ENCODE measurements around the gene CHST6. TPM values are rescaled to one million over a fixed set of nuclear protein-coding genes. Genes with fewer than 3 reads are reported as not detected.

CHST6 gene
- total and polyA plus RNA-seq, 9 of the 15 experiments (the other 6 are each of a cell fraction or from before 2014, with no cell fraction given), result 0.01 to 0.05 (median 0.02) TPM; not detected in 6

DNA sequence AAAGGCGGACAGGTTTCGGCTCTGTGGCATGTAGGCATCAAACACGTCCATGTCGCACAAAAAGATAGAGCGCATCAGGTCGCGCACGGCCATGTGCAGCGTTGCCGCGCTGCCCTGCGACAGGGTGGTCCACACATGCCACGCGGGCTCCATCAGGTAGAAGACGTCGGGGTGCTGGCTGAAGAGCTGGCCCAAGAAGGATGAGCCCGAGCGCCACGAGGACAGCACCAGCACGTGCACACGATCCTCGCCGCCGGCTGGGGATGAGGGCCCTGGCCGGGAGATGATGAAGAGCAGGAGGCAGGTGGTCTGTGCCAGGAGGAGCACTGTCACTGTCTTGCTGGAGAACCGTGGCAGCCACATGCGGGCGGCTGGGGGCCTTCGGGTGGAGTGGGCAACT is 34.7 kb upstream of the CHST6 start:
- no peak for DNase-seq (ENCODE audit: extremely low read depth in 1 of 4, low spot score in 3 of 4)
- Histone ChIP-seq H3K27me3 (ENCODE audit: control insufficient read depth in 2 of 2, insufficient read depth in 2 of 2, low read length in 2 of 2) (peaks cover 26 to 52% of the 10 kb centered on the region in 2 experiments), H3K79me2 (ENCODE audit: control insufficient read depth, insufficient read depth, low read length) (no peaks in the 10 kb centered on the region), H4K20me1 (replicated peaks; ENCODE audit: control insufficient read depth, insufficient read depth, low read length) (peaks cover 4% of the 10 kb centered on the region; the same call in 1 of the 2 replicates), H2AFZ (ENCODE audit: low read depth, low read length) (no peak overlapping the region), H3K36me3 (ENCODE audit: control insufficient read depth, insufficient read depth, low read length) (no peaks in the 10 kb centered on the region), H3K4me1 (replicated peaks in 1 of 2; ENCODE audit: control insufficient read depth in 2 of 2, insufficient read depth in 2 of 2, low read length in 2 of 2) (peaks cover 0 to 16% of the 10 kb centered on the region in 2 experiments; a peak in 1 of 5 replicates), H3K9ac (ENCODE audit: insufficient read depth in 1 of 2, low read depth in 2 of 2, low read length in 2 of 2) (no peak overlapping the region; a peak in 1 of 4 replicates), H3K27ac (ENCODE audit: extremely low read depth, low read depth, low read length) (no peak overlapping the region), H3K4me2 (ENCODE audit: insufficient read depth, low read length) (no peak overlapping the region), H3K4me3 (no peak overlapping the region), H3K9me3 (replicated peaks; ENCODE audit: control insufficient read depth, insufficient read depth, low read depth, low read length) (no peaks in the 10 kb centered on the region), H3K9me1 (ENCODE audit: control insufficient read depth, insufficient read depth, low read length) (no peaks in the 10 kb centered on the region)
- TF ChIP-seq, protein P1, sequence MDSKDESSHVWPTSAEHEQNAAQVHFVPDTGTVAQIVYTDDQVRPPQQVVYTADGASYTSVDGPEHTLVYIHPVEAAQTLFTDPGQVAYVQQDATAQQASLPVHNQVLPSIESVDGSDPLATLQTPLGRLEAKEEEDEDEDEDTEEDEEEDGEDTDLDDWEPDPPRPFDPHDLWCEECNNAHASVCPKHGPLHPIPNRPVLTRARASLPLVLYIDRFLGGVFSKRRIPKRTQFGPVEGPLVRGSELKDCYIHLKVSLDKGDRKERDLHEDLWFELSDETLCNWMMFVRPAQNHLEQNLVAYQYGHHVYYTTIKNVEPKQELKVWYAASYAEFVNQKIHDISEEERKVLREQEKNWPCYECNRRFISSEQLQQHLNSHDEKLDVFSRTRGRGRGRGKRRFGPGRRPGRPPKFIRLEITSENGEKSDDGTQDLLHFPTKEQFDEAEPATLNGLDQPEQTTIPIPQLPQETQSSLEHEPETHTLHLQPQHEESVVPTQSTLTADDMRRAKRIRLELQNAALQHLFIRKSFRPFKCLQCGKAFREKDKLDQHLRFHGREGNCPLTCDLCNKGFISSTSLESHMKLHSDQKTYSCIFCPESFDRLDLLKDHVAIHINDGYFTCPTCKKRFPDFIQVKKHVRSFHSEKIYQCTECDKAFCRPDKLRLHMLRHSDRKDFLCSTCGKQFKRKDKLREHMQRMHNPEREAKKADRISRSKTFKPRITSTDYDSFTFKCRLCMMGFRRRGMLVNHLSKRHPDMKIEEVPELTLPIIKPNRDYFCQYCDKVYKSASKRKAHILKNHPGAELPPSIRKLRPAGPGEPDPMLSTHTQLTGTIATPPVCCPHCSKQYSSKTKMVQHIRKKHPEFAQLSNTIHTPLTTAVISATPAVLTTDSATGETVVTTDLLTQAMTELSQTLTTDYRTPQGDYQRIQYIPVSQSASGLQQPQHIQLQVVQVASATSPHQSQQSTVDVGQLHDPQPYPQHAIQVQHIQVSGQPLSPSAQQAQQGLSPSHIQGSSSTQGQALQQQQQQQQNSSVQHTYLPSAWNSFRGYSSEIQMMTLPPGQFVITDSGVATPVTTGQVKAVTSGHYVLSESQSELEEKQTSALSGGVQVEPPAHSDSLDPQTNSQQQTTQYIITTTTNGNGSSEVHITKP (IDR thresholded peaks at IDR 0.05; ENCODE audit: partially characterized antibody), result no peak
- TF ChIP-seq, protein P2, sequence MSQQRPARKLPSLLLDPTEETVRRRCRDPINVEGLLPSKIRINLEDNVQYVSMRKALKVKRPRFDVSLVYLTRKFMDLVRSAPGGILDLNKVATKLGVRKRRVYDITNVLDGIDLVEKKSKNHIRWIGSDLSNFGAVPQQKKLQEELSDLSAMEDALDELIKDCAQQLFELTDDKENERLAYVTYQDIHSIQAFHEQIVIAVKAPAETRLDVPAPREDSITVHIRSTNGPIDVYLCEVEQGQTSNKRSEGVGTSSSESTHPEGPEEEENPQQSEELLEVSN (IDR thresholded peaks at IDR 0.05; ENCODE audit: borderline replicate concordance in 1 of 2, extremely low read depth in 1 of 2, insufficient read depth in 1 of 2, insufficient read length in 1 of 2, low read depth in 1 of 2, low read length in 1 of 2, poor library complexity in 1 of 2, severe bottlenecking in 1 of 2), result peak in 1 of 2 experiments; percentile 44
- TF ChIP-seq ZNF785 (CRISPR knock-in tag; IDR thresholded peaks at IDR 0.05), result no peak
- TF ChIP-seq PHF21A (IDR thresholded peaks at IDR 0.05; ENCODE audit: borderline replicate concordance, low read depth), result no peak
- TF ChIP-seq ZC3H4 (CRISPR knock-in tag; IDR thresholded peaks at IDR 0.05; ENCODE audit: borderline replicate concordance), result 0 out of 2 replicates have a peak, but pooled peaks have one; percentile 51
- TF ChIP-seq BDP1 (IDR thresholded peaks at IDR 0.05; ENCODE audit: insufficient read depth, insufficient read length), result no peak
- in situ Hi-C loops (cut with MboI) (no loop called here), intact Hi-C loops (cut with micrococcal nuclease) (no loop called here)
- ChIA-PET CTCF (ENCODE audit: low intra/inter-chr PET ratio) (no interaction called here), POLR2A (no interaction called here)
- no TSS peak for BruUV-seq (replicated peaks)
- ATAC-seq, result no peak
- no peak for FAIRE-seq
- WGBS (ENCODE audit: insufficient coverage, low coverage, missing lambda C conversion rate), result 57% methylated on average over 29 of the region's 29 CpGs

Measured in K562 (cell line).